Neuronal stem cell (in vitro differentiated cells): ENCODE results near the gene LRMDA.

ENCODE experiments used
- DNase-seq: peaks from one replicate; pipeline ENCODE4 v3.0.0-alpha.2; 2013; ENCODE audit warnings: low spot score
- H2AFZ ChIP-seq: one replicate; pipeline ENCODE4 v1.6.1; 2013; ENCODE audit warnings: mild to moderate bottlenecking, low read length, inconsistent platforms
- H2AK5ac ChIP-seq: 2 replicates; pipeline ENCODE4 v1.6.1; 2013; ENCODE audit warnings: low read depth, mild to moderate bottlenecking, inconsistent platforms, low read length, moderate library complexity, mixed read lengths
- H2BK120ac ChIP-seq: 2 replicates; pipeline ENCODE4 v1.6.1; 2013; ENCODE audit warnings: low read depth, mild to moderate bottlenecking, inconsistent platforms, low read length, moderate library complexity, mixed read lengths
- H2BK12ac ChIP-seq: one replicate; pipeline ENCODE4 v1.6.1; 2013; ENCODE audit warnings: low read length, inconsistent platforms
- H2BK15ac ChIP-seq: 2 replicates; pipeline ENCODE4 v1.6.1; 2013; ENCODE audit warnings: mild to moderate bottlenecking, low read length, inconsistent platforms, mixed read lengths
- H2BK5ac ChIP-seq: one replicate; pipeline ENCODE4 v1.6.1; 2013; ENCODE audit warnings: inconsistent platforms, mild to moderate bottlenecking, low read length, moderate library complexity
- H3K14ac ChIP-seq: one replicate; pipeline ENCODE4 v1.6.1; 2013; ENCODE audit warnings: low read length, inconsistent platforms
- H3K18ac ChIP-seq: 2 replicates; pipeline ENCODE4 v1.6.1; 2013; ENCODE audit warnings: low read length, inconsistent platforms
- H3K23ac ChIP-seq: 2 replicates; pipeline ENCODE4 v1.6.1; 2013; ENCODE audit warnings: low read depth, mild to moderate bottlenecking, mixed read lengths, low read length, inconsistent platforms; ENCODE audit not compliant: poor library complexity
- H3K27ac ChIP-seq: replicated peaks from 3 replicates; pipeline ENCODE4 v1.5.1; 2013; ENCODE audit warnings: low read length, inconsistent platforms
- H3K27me3 ChIP-seq, 3 experiments: 2 replicates each; pipeline ENCODE4 v1.6.1; 2013; ENCODE audit warnings: low read length in 3 of 3, mild to moderate bottlenecking in 2 of 3, inconsistent platforms in 1 of 3, low read depth in 1 of 3, mixed read lengths in 1 of 3, moderate library complexity in 1 of 3; ENCODE audit not compliant: control insufficient read depth in 3 of 3, insufficient read depth in 3 of 3
- H3K36me3 ChIP-seq, 2 donors: replicated peaks in 1 of 2; 2 replicates each; pipeline ENCODE4 v1.6.1; 2013; ENCODE audit warnings: low read length in 2 of 2; ENCODE audit not compliant: control insufficient read depth in 2 of 2, insufficient read depth in 2 of 2
- H3K4ac ChIP-seq: 2 replicates; pipeline ENCODE4 v1.6.1; 2013; ENCODE audit warnings: inconsistent platforms, mild to moderate bottlenecking, low read length, moderate library complexity
- H3K4me1 ChIP-seq, 2 donors: 1 replicate in 1 of 2; 2 replicates in 1 of 2; pipeline ENCODE4 v1.6.1; 2013; ENCODE audit warnings: low read length in 2 of 2, low read depth in 1 of 2; ENCODE audit not compliant: control insufficient read depth in 2 of 2, insufficient read depth in 1 of 2
- H3K4me2 ChIP-seq: one replicate; pipeline ENCODE4 v1.6.1; 2013; ENCODE audit warnings: mild to moderate bottlenecking, low read length, inconsistent platforms; ENCODE audit not compliant: insufficient read depth, poor library complexity, severe bottlenecking
- H3K4me3 ChIP-seq, 2 donors: 2 replicates each; pipeline ENCODE4 v1.5.1; 2013; ENCODE audit warnings: low read length in 2 of 2, mild to moderate bottlenecking in 2 of 2, inconsistent platforms in 1 of 2, moderate library complexity in 1 of 2
- H3K79me1 ChIP-seq: one replicate; pipeline ENCODE4 v1.6.1; 2013; ENCODE audit warnings: low read depth, mild to moderate bottlenecking, inconsistent platforms, low read length, moderate library complexity
- H3K9ac ChIP-seq: one replicate; pipeline ENCODE4 v1.6.1; 2013; ENCODE audit warnings: mild to moderate bottlenecking, low read depth, low read length, inconsistent platforms; ENCODE audit not compliant: poor library complexity
- H3K9me3 ChIP-seq, 2 donors: replicated peaks in 1 of 2; 2 replicates each; pipeline versions ENCODE3 to v1.6.1; 2013; ENCODE audit warnings: low read length in 2 of 2, mild to moderate bottlenecking in 2 of 2, inconsistent platforms in 1 of 2, low read depth in 1 of 2, mixed read lengths in 1 of 2, moderate library complexity in 1 of 2; ENCODE audit not compliant: control insufficient read depth in 2 of 2, insufficient read depth in 1 of 2
- H4K8ac ChIP-seq: one replicate; pipeline ENCODE4 v1.6.1; 2013; ENCODE audit warnings: low read depth, mild to moderate bottlenecking, inconsistent platforms, low read length, moderate library complexity
- H4K91ac ChIP-seq: one replicate; pipeline ENCODE4 v1.6.1; 2013; ENCODE audit warnings: low read length, low read depth, mild to moderate bottlenecking, inconsistent platforms; ENCODE audit not compliant: poor library complexity
- WGBS, 2 donors: extraction: QIAGEN DNeasy Blood & Tissue Kit; methylation state at CpG; one replicate each; pipeline ENCODE4 v1.1.7; 2013; ENCODE audit warnings: missing lambda C conversion rate in 2 of 2, mixed read lengths in 1 of 2; ENCODE audit not compliant: insufficient read length in 2 of 2, insufficient replicate concordance in 1 of 2; ENCODE audit errors: extremely low coverage in 2 of 2; 5-methylcytosine and 5-hydroxymethylcytosine counted together

The LRMDA gene

DNA sequence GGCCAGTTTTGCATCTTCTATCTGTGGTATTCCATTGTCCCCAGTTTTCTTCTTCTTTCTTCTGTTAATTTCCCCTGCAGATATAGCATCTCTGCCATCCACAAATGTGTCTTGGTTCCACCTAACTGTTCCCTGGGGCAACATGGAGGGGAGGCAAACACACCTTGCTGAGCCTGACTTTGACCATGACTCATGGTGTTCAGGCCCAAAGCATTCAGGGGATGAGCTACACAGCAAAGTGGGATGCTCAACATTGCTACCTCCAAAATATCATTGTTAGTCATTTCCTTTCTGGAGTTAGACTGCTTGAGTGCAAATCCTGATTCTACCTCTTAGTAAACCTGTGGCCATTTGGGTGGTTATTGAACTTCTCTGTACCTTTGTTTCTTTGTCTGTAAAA is 542.7 kb downstream of the LRMDA start:
- Histone ChIP-seq H3K4ac (no peak overlapping the region), H4K91ac (no peak overlapping the region), H3K9ac (no peak overlapping the region), H3K4me2 (no peak overlapping the region), H2BK15ac (no peak overlapping the region), H3K27me3 (no peaks in the 10 kb centered on the region), H2BK120ac (no peak overlapping the region), H3K36me3 (no peaks in the 10 kb centered on the region), H3K23ac (no peak overlapping the region), H3K9me3 (no peaks in the 10 kb centered on the region), H2BK5ac (no peak overlapping the region), H4K8ac (no peak overlapping the region), H3K14ac (no peak overlapping the region), H3K4me1 (peaks cover 0 to 5% of the 10 kb centered on the region in 2 donors), H3K79me1 (no peaks in the 10 kb centered on the region), H2AFZ (no peak overlapping the region), H3K4me3 (no peak overlapping the region), H2BK12ac (no peak overlapping the region), H3K18ac (no peak overlapping the region), H3K27ac (no peak overlapping the region), H2AK5ac (no peak overlapping the region)
- DNase-seq: no peak

DNA sequence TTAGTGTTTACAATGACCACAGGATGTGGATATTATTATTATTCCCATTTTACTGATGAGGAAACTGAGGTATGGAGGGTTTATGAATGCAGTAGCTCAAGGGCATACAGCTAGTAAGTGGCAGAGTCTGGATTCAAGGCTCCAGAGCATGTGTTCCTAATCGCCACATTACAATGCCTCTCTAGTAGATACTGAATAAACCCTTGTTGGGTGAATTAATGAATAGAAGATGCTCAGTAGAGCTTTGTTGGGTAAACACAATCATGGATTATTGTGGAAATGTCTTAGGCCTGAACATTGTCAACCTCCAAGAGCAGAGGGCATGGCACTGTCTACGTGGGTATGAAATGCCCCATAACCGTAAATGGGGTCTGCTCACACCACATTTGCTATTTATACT is 545.3 kb downstream of the LRMDA start:
- Histone ChIP-seq H2BK120ac (no peak overlapping the region), H4K8ac (no peak overlapping the region), H3K4ac (no peak overlapping the region), H3K79me1 (no peaks in the 10 kb centered on the region), H2AK5ac (no peak overlapping the region), H2AFZ (no peak overlapping the region), H2BK12ac (no peak overlapping the region), H2BK15ac (no peak overlapping the region), H3K18ac (no peak overlapping the region), H3K9ac (no peak overlapping the region), H4K91ac (no peak overlapping the region), H2BK5ac (no peak overlapping the region), H3K27ac (no peak overlapping the region), H3K27me3 (no peaks in the 10 kb centered on the region), H3K14ac (no peak overlapping the region), H3K4me1 (peaks cover 0 to 6% of the 10 kb centered on the region in 2 donors), H3K36me3 (no peaks in the 10 kb centered on the region), H3K4me2 (no peak overlapping the region), H3K4me3 (no peak overlapping the region), H3K9me3 (no peaks in the 10 kb centered on the region), H3K23ac (no peak overlapping the region)
- no peak for DNase-seq
- no CpG with 5 or more reads among the region's 3 CpGs for WGBS, 2 donors

DNA sequence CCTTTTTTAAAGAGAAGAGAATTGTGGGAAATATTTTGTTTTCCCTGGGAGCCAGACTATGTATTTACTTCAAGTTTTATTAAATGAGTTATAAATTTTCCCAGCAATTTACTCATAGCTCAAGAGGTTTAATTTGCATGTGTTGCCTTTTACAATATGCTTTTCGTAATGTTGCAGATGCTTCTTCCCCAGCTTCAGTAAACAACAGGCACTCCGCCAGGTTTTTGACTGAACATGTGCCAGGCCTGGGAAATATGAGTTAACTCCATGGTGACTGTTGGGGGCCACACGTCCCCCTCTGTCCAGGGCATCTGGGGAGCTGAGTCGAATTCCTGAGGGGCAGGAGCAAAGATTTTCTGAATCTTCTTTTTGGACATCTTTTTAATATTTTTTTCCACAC is 545.7 kb downstream of the LRMDA start:
- H2BK120ac ChIP-seq: no peak overlapping the region
- H2BK5ac ChIP-seq: no peak overlapping the region
- WGBS, 2 donors: no CpG with 5 or more reads among the region's 4 CpGs
- no peak overlapping the region for H3K4me2 ChIP-seq
- H3K36me3 ChIP-seq: no peaks in the 10 kb centered on the region
- no peaks in the 10 kb centered on the region for H3K79me1 ChIP-seq
- H2AK5ac ChIP-seq: no peak overlapping the region
- H2BK15ac ChIP-seq: no peak overlapping the region
- no peak overlapping the region for H3K4ac ChIP-seq
- H2BK12ac ChIP-seq: no peak overlapping the region
- no peak overlapping the region for H4K8ac ChIP-seq
- H4K91ac ChIP-seq: no peak overlapping the region
- no peak overlapping the region for H3K9ac ChIP-seq
- no peak overlapping the region for H3K18ac ChIP-seq
- peaks cover 0 to 6% of the 10 kb centered on the region in 2 donors for H3K4me1 ChIP-seq
- no peak overlapping the region for H3K14ac ChIP-seq
- no peak overlapping the region for H3K27ac ChIP-seq
- DNase-seq: no peak
- H3K23ac ChIP-seq: no peak overlapping the region
- no peaks in the 10 kb centered on the region for H3K27me3 ChIP-seq
- H3K4me3 ChIP-seq: no peak overlapping the region
- no peaks in the 10 kb centered on the region for H3K9me3 ChIP-seq
- no peak overlapping the region for H2AFZ ChIP-seq

DNA sequence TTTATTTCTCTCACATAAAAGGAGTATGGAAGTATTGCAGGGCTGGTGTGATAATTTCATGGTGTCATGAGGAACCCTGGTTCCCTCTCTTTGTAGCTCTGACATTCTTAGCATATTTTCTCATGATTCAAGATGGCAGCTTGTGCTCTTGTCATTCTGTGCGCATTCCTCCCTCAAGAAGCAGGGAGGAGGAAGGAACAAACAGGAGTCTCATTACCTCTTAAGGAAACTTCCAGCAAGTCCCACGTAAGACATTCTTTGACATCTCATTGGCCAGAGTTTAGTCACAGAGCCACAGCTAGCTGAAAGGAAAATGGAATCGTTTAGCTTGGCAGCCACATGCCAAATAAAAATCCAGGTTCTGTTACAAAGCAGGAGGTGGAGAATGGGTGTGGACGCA is 546.8 kb downstream of the LRMDA start:
- WGBS, 2 donors: no CpG with 5 or more reads among the region's 4 CpGs
- H3K9ac ChIP-seq: no peak overlapping the region
- H3K18ac ChIP-seq: no peak overlapping the region

More for the DNA sequence above, 546.8 kb downstream of the LRMDA start:
- Histone ChIP-seq H3K4me3 (no peak overlapping the region), H3K36me3 (no peaks in the 10 kb centered on the region), H3K27me3 (no peaks in the 10 kb centered on the region), H2BK12ac (no peak overlapping the region), H2AFZ (no peak overlapping the region), H3K79me1 (no peaks in the 10 kb centered on the region), H3K4ac (no peak overlapping the region), H3K9me3 (no peaks in the 10 kb centered on the region), H3K27ac (no peak overlapping the region), H2AK5ac (no peak overlapping the region), H3K4me1 (peaks cover 0 to 5% of the 10 kb centered on the region in 2 donors), H2BK15ac (no peak overlapping the region), H3K4me2 (no peak overlapping the region), H4K91ac (no peak overlapping the region), H2BK120ac (no peak overlapping the region), H2BK5ac (no peak overlapping the region), H4K8ac (no peak overlapping the region), H3K23ac (no peak overlapping the region), H3K14ac (no peak overlapping the region)
- DNase-seq: no peak
